NCI-H82 treated with DMSO at 0.1 percent for 48 hours (cell line): ENCODE measurements around the gene ABCA13.

Source experiments
- DNase-seq: peaks from one replicate; lab custom pipeline; 2025; ENCODE audit not compliant: unreplicated experiment; lab: John Stamatoyannopoulos, UW

Gene ABCA13

GRCh38 chr7:48225101-48225500, 53.8 kb downstream of the ABCA13 start:
- DNase-seq, result no peak

- DNase-seq, result no peak
Measured at GRCh38 chr7:48237354-48237753, 66.1 kb downstream of the ABCA13 start.

- no peak for DNase-seq
Measured at GRCh38 chr7:48242846-48243245, 71.6 kb downstream of the ABCA13 start.

GRCh38 chr7:48244864-48245271, 73.6 kb downstream of the ABCA13 start:
- no peak for DNase-seq

GRCh38 chr7:48245751-48246472, 74.7 kb downstream of the ABCA13 start:
- no peak for DNase-seq

- no peak for DNase-seq
Measured at GRCh38 chr7:48249166-48249565, 77.9 kb downstream of the ABCA13 start.

GRCh38 chr7:48250441-48250951, 79.2 kb downstream of the ABCA13 start:
- DNase-seq, result no peak

- DNase-seq, result no peak
Measured at GRCh38 chr7:48251766-48252165, 80.5 kb downstream of the ABCA13 start.

- DNase-seq, result no peak
Measured at GRCh38 chr7:48252995-48253394, 81.7 kb downstream of the ABCA13 start.

- no peak for DNase-seq
Measured at GRCh38 chr7:48255046-48255445, 83.8 kb downstream of the ABCA13 start.

GRCh38 chr7:48259463-48260280, 88.4 kb downstream of the ABCA13 start:
- DNase-seq, result no peak

GRCh38 chr7:48261696-48262095, 90.4 kb downstream of the ABCA13 start:
- no peak for DNase-seq

- no peak for DNase-seq
Measured at GRCh38 chr7:48262606-48263310, 91.5 kb downstream of the ABCA13 start.

GRCh38 chr7:48263311-48263650, 92.0 kb downstream of the ABCA13 start:
- no peak for DNase-seq

- no peak for DNase-seq
Measured at GRCh38 chr7:48269066-48269465, 97.8 kb downstream of the ABCA13 start.

- no peak for DNase-seq
Measured at GRCh38 chr7:48274662-48275061, 103.4 kb downstream of the ABCA13 start.

- no peak for DNase-seq
Measured at GRCh38 chr7:48279420-48279819, 108.2 kb downstream of the ABCA13 start.

GRCh38 chr7:48280100-48280499, 108.8 kb downstream of the ABCA13 start:
- DNase-seq, result no peak

GRCh38 chr7:48285373-48285772, 114.1 kb downstream of the ABCA13 start:
- no peak for DNase-seq

GRCh38 chr7:48286836-48287235, 115.6 kb downstream of the ABCA13 start:
- DNase-seq, result no peak

- no peak for DNase-seq
Measured at GRCh38 chr7:48289656-48290055, 118.4 kb downstream of the ABCA13 start.

GRCh38 chr7:48292949-48293348, 121.7 kb downstream of the ABCA13 start:
- DNase-seq, result no peak
